Activated CD8-positive, alpha-beta memory T cell treated with anti-CD3 and anti-CD28 coated beads for 24 hours (primary cell): ENCODE measurements around the gene IRF1.

Experiments
- DNase-seq: peaks from one replicate; pipeline ENCODE4 v3.0.0-alpha.2; 2020

The IRF1 gene

DNA sequence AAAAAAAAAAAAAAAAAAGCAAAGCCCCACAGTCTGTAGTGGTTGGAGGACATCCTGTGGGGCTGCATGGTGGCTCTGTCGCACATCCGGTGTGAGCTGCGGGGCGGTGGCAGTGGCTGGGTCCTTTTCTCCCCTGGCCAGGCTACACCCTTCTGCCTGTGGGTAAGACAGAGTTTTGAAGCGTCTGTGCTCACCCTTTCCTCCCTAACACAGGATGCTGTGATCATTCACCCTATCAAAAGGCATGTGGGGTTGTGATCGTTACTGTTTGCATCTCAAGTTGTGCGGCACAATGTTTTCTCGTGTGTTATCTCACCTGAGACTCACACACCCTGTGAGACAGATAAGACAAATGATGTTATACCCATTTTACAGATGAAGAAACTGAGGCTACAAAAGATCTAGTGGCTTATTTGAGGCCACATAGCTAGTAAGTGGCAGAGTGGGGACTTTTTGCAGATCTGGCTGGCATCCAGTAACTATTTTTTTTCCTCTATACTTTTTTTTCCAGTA, 17.5 kb downstream of the IRF1 start:
- peak; percentile 80 for DNase-seq

- peak; percentile 49 for DNase-seq
These were observed 18.1 kb downstream of the IRF1 start for GRCh38 chr5:132472431-132472830.

DNA sequence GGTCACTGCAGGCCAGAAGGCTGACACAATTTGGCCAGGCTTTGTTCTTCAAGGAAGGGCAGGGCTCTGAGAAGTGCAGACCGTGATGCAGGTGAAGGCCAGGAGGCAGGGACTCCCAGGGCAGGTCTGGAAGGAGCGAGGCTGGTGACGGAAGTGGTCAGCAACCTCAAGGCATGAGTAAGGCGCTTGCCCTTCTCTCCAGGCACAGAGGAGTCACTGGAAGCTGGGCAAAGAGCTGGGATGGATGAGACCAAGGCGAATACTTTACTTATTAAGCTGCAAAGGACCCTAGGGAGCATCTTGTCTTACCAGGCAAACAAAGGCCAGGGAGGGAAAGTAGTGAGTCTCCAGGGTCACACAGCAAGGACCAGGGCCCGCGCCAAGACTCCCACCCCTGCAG, 18.6 kb downstream of the IRF1 start:
- peak; percentile 54 for DNase-seq

DNA sequence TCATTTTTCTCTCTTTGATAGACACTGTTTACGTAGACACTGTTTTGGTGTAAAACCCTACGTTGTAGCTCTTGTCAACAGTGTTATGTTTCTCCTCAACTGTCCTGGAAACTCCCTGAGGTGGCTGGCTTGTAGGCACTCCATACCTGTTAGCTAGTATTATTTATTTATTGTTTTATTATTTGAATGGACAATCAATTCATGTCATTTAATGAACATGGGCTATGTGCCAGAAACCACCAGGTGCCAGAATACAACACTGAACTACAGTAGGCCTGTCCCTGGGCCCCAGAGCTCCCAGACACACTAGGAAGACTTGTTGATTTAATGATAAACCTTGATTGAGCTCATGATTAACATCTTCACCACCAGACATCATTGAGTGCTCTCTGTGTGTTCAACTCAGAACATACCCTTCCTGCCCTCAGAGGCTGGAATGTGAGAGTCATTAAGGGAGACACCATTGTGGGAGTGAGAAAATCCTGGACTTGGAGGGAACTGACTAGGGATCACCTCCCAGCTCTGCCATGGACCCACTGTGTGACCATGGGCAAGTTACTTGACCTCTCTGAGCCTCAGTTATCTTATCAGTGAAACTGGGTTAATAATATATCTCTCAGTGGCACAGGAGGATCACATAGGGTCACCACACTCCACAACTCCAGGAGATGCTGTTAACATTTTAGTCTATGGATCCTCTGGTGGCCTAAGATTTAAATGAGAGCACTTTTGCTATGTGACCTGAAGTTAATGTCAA, 19.2 kb downstream of the IRF1 start:
- DNase-seq: peak; percentile 48

- DNase-seq: no peak
These were observed 20.0 kb downstream of the IRF1 start for GRCh38 chr5:132470596-132470995.

DNA sequence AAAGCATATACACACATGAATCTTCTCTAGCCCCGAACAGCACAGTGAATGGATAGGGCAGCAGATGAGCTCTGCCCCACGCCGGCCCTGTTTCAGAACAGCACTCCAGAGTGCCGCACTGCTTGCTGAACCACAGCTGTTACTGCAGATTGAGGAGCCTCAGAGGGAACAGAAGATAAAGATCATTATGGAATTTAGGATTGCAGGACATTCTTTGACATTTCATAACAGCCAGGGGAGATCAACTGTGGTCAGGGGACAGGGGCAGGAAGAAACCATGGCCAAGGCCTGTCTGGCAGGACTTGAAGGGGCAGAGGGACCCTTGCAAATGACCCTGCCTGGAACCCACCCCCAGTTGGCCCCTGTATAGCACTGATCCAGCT, 20.6 kb downstream of the IRF1 start:
- peak; percentile 47 for DNase-seq

GRCh38 chr5:132469380-132470009, 21.1 kb downstream of the IRF1 start:
- DNase-seq: peak; percentile 32

- DNase-seq: peak; percentile 37
These were observed 21.8 kb downstream of the IRF1 start for GRCh38 chr5:132468656-132469379.

- DNase-seq: no peak
These were observed 23.1 kb downstream of the IRF1 start for GRCh38 chr5:132467287-132467984.

DNA sequence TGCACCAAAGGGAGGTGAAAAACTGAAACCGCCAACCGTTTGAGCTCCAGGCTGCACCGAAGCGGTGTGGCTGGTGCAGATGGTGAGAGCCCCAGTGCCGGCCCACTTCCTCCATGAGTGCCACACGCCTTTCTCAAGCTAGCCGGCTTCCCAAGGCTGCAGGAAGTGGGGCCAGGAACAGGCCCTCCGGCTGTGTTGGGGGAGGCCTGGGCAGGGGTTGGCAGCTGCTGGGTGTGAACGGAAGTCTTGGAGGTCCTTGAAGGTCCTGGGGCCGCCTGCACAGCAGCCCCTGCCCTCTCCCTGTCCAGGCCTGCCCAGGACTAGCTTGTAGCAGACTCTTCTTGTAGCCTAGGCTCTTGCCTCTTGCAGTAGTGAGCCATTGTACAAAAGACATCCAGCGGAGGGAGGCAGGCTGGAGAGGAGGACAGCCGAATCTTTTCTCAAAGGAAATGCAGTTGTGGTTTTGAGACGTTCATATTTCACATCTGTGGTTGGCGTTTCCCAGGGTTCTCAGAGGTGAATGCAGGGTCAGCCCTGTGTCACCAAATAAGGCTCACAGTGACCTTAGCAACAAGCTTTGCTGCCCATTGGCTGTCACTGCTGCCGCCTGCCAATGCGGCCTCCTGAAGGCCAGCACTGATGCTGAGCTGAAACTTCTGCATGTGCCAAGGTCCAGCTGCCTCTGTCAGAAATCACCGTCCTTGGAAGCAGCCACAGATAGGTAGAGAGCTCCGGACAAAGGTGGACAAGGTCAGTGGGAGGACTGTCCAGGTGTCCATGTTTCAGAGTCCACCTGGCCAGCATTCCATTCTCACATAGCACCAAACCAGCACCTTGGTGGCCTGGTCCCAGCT, 23.9 kb downstream of the IRF1 start:
- peak; percentile 81 for DNase-seq

DNA sequence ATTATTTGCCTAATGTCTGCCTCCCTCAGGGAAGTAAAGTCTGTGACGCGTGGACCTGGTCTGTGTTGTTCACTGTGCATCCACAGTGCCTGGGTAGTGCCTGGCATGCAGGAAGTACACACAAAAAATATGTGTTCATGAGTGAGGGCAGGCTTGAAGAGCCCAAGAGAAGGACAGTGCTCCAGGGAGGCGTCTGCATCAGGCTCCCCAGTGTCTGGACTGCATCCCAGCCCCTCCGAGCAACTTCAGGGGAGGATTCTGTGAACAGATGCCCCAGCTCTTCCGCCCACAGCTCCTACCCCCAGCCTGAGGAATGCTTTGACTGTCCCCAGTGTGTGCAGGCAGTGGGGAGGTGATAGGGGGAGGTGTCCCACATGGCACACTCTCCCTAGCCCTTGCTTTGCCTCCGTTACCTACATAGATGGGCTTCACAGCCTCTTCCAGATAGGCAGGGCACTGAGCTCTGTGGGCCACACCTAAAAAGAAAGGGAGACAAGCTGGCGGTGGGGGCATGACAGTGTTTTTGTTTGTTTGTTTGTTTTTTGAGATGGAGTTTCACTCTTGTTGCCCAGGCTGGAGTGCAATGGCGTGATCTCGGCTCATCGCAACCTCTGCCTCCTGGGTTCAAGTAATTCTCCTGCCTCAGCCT, 25.4 kb downstream of the IRF1 start:
- no peak for DNase-seq

DNA sequence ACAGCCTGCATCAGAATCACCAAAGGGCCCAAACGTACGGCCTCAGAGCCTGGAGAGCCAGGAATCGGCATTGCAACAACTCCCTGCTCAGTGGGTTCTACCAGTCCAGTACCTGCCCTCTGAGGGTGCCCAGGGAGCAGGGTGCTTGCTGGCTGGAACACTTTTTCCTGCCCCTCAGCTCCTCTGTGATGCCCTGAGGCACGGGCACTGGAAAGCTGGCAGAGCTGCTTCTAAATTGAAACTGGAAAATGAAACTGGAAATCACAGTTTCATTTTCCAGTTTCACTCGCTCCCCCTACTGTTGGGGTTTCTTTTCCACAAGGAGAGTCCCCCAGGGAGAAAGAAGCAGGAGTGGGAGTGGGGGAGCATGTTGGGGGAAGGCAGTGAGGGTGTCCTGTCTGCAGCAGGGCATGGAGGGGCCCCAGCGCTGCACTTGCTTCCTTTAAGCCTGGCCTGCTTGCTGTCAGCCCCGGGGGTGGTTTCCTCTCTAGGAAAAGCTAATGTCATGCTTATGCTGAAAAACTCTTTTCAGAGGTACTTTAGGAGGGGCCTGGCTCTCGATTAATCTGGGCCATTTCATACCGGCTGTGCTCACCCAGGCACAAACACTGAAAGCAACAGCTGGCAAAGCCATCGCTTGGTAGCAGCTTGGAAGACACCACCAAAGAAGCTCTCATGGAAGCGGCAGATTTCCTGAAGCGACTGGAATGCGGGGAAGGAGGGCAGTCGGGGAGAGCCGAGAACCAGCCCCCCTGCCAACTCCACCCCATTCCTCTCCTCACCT, 26.2 kb downstream of the IRF1 start:
- no peak for DNase-seq

DNA sequence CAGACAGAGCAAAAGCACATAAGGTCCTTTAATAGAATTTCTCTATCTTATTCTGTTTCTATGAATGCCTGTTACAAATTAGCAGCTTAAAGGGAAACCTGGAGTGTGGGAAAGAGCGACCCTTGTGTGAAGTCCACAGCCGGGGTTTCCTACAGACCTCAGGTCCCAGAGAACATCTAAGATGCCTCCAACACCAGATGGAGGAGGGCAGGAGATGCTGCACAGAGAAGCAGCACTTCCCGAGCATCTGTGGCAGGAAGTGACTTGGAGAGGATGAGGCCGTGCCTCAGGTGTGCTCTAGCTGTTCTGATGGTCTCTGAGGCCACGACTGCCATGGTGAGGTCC, 26.8 kb downstream of the IRF1 start:
- DNase-seq: no peak

DNA sequence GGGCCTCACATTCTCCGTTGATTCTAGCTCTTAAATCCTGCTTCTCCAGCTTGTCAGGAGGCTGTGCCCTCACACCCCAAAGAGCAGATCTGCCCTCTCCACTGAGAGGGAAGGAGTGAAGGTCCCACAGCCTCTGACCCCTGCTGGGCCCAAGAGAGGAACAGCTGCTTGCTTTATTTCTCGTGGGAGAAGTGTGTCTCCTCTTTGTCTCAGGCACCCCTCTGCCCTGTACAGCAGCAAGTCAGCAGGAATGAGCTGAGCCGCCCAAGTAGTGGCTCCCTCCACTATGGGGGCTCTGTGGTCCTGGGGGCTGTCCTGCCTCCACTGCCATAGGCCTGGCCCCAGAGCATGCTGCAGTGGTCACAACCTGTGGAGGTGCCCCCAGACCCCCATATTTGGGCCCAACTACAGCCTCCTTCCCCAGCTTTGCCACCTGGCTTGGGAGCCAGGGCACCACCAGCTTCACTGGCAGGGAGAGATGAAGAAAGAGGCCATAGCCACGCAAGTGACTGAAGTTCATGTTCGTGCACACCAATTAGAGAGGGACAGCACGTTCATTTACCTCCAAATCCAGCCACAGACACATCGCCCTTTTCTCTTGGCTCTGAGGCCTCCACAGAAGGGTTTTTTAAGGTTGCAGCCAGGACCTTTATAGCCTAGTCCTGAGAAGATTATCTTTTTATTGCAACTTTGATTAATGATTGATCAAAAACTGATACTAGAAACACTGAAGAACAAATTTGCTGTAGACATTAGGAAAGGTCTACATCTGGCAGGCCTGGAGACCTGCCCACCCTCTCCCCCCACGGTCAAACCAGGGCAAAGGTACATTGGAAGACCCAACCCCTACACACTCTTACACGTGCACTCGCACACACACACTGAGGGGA, 27.5 kb downstream of the IRF1 start:
- no peak for DNase-seq

GRCh38 chr5:132462333-132462732, 28.2 kb downstream of the IRF1 start:
- no peak for DNase-seq

GRCh38 chr5:132461569-132462070, 29.0 kb downstream of the IRF1 start:
- no peak for DNase-seq

- DNase-seq: no peak
These were observed 29.6 kb downstream of the IRF1 start for GRCh38 chr5:132460846-132461568.

GRCh38 chr5:132459983-132460838, 30.4 kb downstream of the IRF1 start:
- no peak for DNase-seq
